ENCODE measurements around the gene CLMP.

GRCh38 chr11:123180574-123180973, 14.5 kb downstream of the CLMP start:
- TF ChIP-seq CTCF (IDR thresholded peaks at IDR 0.05) (no peak), POLR2AphosphoS5 (IDR thresholded peaks at IDR 0.05) (no peak), POLR2A (IDR thresholded peaks at IDR 0.05; ENCODE audit: low read depth) (no peak)

All from esophagus muscularis mucosa (tissue), 3 donors.